ENCODE results near the gene RNF144A.

DNA sequence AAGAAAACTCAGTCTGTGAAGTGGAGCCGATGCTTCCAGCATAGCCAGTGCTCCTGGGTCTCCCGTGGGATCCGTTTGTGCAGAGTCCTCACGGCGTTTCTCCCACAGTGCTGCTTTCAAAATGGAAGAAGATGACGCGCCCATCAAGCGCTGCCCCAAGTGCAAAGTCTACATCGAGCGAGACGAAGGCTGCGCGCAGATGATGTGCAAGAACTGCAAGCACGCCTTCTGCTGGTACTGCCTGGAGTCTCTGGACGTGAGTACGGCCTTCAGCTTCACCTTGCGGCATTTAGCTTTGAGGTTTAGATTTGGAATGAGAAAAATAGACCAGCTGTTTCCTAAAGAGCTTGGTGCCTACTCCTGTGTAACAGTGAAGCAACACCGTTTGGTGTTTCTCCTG lies 107.0 kb downstream of the RNF144A start:
- TF ChIP-seq, protein P1, sequence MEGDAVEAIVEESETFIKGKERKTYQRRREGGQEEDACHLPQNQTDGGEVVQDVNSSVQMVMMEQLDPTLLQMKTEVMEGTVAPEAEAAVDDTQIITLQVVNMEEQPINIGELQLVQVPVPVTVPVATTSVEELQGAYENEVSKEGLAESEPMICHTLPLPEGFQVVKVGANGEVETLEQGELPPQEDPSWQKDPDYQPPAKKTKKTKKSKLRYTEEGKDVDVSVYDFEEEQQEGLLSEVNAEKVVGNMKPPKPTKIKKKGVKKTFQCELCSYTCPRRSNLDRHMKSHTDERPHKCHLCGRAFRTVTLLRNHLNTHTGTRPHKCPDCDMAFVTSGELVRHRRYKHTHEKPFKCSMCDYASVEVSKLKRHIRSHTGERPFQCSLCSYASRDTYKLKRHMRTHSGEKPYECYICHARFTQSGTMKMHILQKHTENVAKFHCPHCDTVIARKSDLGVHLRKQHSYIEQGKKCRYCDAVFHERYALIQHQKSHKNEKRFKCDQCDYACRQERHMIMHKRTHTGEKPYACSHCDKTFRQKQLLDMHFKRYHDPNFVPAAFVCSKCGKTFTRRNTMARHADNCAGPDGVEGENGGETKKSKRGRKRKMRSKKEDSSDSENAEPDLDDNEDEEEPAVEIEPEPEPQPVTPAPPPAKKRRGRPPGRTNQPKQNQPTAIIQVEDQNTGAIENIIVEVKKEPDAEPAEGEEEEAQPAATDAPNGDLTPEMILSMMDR (IDR thresholded peaks at IDR 0.05) = no peak
- TF ChIP-seq POLR2A (IDR thresholded peaks at IDR 0.05) (no peak), EP300 (IDR thresholded peaks at IDR 0.05) (no peak), POLR2AphosphoS5 (IDR thresholded peaks at IDR 0.05) (no peak)

All from stomach (tissue), 4 donors.